HG02763 (cell line): ENCODE measurements around the gene SH3GL3.

Experiments
- ATAC-seq: cut with Tn5 transposase; IDR thresholded peaks from one replicate; pipeline ENCODE4 v1.9.1; 2021; ENCODE audit warnings: mild to moderate bottlenecking, moderate library complexity; ENCODE audit not compliant: unreplicated experiment

Gene SH3GL3

DNA sequence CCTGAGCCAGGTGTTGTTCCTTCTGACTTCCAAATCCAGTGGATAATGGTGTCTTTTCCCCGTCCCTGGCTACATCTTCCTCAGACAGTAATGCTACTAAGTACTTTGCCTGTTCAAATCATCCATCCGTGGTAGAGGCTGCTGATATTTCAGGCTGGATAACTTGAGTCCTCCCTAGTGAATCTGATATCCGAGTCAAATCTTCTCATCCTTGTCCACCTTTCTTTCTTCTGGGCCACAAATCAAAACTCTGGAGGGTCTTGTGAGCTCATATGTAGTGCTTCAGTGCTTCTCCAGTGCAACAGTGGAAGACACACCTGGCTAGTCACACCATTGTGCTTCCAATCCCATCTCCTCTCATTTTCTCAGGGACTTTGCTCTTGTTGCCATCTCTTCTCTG is 11.2 kb downstream of the SH3GL3 start:
- ATAC-seq, result no peak

GRCh38 chr15:83462026-83462425 is 14.9 kb downstream of the SH3GL3 start:
- ATAC-seq, result no peak

DNA sequence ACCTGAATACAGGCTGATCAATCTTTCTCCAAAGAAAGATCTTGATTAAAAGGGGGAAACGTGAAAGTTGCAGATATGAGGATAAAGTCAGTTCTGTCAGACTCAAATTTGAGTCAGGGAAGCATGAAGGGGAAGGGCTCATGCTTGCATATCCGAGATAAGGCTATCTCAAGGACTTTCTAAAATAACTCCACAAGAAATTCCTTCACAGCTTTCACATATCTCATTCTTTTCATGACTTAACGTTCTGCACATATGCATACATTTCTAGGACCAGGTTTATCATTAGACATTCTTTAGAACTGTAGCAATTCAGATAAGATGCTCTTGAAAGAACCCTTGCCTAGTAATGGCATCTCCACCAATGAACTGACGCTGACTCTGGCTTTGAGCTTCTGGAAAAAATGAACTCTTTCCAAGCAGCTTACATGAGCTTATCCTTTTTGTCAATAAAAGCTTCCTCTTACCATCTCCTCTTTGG is 15.9 kb downstream of the SH3GL3 start:
- no peak for ATAC-seq

DNA sequence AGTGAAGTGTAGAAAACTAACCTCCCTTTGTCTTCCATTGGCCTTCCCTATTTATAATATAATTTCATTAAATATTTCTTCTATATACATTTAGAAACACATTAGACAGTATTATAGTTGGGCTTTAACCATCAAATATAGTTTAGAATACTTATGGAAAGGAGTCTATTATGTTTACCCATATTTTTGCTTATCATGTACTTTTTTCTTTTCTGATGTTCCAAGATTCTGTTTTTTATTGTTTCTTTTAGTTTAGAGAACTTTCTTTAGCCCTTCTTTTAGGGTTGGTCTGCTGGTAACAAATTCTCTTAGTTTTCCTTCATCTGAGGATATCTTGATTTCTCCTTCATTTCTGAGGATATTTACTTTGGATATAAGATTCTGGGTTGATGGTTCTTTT is 23.7 kb downstream of the SH3GL3 start:
- no peak for ATAC-seq

- ATAC-seq, result no peak
Measured at GRCh38 chr15:83471307-83471866, 24.2 kb downstream of the SH3GL3 start.

DNA sequence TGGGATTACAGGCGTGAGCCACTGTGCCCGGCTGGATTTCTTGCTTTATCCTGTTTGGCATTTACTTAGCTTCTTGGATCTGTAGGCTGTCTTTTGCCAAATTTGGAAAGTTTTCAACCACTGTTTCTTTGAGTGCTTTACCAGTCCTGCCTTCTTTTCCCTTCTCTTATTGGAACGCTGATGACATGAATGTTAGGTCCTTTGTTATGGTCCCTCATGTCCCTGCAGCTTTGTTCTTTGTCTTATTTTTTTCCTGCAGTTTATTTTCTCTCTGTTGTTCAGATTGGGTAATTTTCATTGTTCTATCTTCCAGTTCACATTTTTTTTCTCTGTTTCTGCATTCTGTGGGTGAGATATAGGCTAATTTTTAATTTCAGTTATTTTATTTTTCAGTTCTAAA is 25.0 kb downstream of the SH3GL3 start:
- ATAC-seq, result no peak

DNA sequence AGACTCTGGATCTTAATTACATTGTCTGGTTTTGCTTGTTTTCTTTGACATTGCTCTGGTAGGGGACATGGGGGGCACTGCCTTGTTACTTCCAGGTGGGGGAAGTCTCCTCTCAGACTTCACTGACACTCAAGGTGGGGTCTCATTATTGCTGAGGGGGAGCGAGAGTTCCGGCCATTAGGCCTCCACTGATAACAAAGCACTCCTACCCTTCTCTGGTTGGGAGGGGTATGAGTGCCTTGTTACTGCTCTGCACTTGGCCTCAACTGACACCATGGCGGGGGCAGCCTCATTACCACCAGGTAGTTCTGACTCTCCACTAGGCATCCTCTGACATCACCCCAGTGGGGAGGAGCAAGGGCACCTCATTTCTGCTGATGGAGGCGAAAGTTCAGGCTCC is 25.7 kb downstream of the SH3GL3 start:
- no peak for ATAC-seq

- ATAC-seq, result no peak
Measured at GRCh38 chr15:83474578-83474977, 27.4 kb downstream of the SH3GL3 start.

GRCh38 chr15:83475551-83475950 is 28.4 kb downstream of the SH3GL3 start:
- ATAC-seq, result no peak

DNA sequence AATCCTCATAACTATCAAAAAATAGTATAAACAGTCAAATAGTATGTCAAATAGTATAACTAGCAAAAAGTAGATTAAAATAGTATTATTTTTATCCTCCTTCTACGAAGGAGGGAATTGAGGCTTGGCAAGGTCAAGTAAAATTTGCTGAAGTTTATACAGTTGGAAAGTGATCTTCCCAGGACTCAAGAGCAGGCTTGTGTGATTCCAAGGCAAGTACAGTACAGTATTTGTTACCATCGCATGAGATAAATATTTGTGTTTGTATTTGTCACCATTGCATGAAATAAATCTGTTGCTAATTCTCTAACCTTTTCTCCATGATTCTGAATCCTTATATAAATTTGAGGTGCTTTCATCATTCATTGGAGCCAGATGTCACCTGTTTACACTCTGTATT is 28.9 kb downstream of the SH3GL3 start:
- no peak for ATAC-seq

DNA sequence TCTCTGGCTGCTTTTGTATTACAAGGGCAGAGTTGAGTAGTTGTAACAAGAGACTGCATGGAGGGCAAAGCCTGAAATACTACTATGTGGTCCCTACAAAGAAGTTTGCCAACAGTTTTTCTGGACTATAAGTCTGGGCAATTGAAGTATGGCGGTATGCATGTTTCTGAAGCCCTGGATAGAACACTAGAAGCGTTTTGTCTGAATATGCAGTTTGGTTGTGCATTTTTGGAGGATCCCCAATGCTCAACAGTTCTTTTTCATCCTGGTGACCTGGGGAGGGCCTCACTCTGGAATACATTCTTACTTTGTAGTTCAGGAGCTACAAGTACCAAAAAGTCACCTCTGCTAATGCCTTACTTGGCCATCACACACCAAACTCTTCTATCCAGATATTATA is 29.6 kb downstream of the SH3GL3 start:
- no peak for ATAC-seq

DNA sequence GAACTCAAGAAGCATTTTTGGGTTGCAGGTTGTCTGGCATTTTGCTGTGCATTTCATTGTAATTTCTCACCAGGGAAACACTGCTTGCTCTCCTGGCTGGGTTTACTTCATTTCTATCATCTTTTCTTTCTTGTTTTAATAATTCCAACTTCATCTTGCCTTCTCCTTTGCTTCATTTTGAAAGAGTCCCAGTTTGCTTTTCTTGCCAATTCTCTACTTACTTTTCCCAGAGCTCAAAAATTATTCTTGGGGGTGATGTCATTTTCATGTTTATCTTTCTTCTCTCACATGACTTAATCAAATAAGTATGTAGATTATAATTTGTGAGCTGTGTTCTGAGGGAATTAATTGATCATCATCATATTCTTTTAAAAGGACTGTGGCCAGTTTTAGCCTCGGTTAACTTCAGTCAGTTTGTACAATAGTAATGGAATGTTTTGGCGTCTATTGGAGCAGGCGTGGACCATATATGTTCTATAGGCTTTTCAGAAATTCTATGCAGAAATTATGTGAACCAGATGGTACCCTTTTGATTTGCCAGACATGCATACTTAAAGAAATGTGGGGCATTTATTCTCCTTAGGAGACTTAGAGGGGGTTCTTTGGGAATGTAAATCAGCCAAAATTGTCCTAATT is 30.1 kb downstream of the SH3GL3 start:
- no peak for ATAC-seq

- no peak for ATAC-seq
Measured at GRCh38 chr15:83477808-83478537, 30.8 kb downstream of the SH3GL3 start.

GRCh38 chr15:83483612-83484011 is 36.5 kb downstream of the SH3GL3 start:
- no peak for ATAC-seq

GRCh38 chr15:83484636-83485035 is 37.5 kb downstream of the SH3GL3 start:
- ATAC-seq, result no peak

DNA sequence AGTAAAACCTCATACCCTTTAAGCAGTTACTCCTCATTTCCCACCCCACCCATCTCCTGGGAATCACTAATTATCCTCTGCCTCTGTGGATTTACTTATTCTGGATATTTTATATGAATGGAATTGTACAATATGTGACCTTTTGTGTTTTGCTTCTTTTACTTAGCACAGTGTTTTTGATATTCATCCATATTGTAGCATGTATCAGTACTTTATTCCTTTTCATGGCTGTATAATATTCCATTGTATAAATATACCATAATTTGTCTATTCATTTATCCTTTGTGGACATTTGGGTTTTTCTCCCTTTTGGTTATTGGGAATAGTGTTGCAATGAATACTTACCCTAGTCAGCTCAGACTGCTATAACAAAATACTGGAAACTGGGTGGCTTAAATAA is 39.2 kb downstream of the SH3GL3 start:
- no peak for ATAC-seq

DNA sequence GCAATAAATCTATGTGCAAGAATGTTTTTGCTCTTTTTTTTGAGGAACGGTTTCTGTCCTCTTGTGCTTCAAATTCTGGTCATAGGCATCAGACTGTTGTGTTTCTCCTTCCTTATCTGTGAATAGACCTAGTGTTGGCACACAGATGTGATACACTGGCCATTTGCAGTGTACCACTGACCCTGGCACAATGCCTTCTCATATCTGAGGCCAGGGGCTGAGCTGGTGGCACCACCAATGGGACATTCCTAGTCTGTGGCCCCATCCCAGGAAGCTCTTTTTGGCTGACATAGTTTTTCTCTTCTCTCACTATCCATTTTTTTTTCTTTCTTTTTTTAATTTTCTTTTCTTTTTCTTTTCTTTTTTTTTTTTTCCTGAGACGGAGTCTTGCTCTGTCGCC is 40.4 kb downstream of the SH3GL3 start:
- no peak for ATAC-seq

DNA sequence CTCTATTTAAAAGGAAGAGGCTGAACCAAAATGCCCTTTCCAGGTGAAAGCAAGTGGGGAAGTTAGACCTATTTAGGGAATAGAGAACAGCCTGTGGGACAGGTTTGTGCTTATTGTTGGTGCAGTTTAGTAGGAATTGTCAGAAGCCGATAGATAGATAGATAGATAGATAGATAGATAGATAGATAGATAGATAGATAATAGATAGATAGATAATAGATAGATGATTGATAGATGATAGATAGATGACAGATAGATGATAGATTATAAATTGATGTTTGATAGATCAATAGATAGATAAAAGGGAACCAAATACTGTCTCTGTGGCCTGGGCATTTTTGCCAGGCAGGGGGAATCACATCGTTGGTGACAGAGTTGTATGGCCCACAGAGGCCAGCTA is 42.5 kb downstream of the SH3GL3 start:
- ATAC-seq, result no peak

DNA sequence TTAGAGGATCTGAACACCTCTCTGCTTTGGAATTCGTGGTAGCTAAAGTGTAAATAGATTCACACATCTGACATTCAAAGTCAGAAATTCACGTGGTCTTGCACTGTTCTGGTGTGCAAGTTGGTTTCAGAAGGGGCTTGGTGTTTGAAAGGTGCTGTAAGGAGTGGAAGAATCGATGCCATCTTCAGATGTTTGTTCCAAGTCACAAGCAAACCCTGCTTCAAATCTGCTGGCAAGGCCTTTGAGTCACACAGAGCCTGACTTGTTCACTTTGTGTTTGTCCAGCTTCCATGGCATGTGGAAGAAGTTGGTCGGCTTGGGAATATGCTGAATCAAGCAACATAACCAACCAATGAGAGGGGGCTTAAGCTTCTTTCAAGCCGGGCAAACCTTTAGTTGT is 44.3 kb downstream of the SH3GL3 start:
- ATAC-seq, result no peak

- no peak for ATAC-seq
Measured at GRCh38 chr15:83496766-83497165, 49.6 kb downstream of the SH3GL3 start.

DNA sequence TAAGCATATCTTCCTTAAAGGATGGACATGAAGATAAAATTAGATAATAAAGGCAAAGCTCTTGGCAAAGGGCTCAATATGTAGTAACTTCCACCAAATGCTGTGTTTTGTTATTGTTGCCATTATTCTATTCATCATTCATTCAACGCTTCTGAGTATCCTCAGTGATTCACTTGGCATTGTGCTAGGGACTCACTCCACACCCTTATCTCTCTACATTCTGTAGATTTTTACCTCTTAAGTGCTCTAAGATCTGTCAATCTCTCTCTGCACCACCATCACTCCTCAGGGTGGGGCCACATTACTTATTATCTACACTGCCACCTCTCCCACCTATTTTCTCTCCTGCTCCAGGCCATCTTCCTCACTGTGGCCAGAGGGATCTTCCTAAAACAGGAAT is 51.2 kb downstream of the SH3GL3 start:
- ATAC-seq, result no peak

GRCh38 chr15:83498801-83499200 is 51.7 kb downstream of the SH3GL3 start:
- ATAC-seq, result no peak
